Measurements from ENCODE around the gene SUCLG2. TPM values are rescaled to one million over a fixed set of nuclear protein-coding genes. Genes with fewer than 3 reads are reported as not detected.

The SUCLG2 gene
- total RNA-seq, 4 donors from 2014 or later = 29.5 to 40.2 (median 35.7) TPM

- Histone ChIP-seq H3K27me3 (no peaks in the 10 kb centered on the region), H3K4me1 (no peaks in the 10 kb centered on the region), H3K4me3 (no peak overlapping the region), H3K27ac (no peak overlapping the region), H3K9me3 (no peaks in the 10 kb centered on the region), H3K36me3 (no peaks in the 10 kb centered on the region)
- DNase-seq (ENCODE audit: low spot score in 2 of 2) = no peak
- TF ChIP-seq POLR2AphosphoS5 (IDR thresholded peaks at IDR 0.05) (no peak), POLR2A (IDR thresholded peaks at IDR 0.05) (no peak), CTCF (IDR thresholded peaks at IDR 0.05) (no peak), EP300 (IDR thresholded peaks at IDR 0.05) (no peak)
- 71% methylated on average over 3 of the region's 3 CpGs for WGBS
Measured at GRCh38 chr3:67484085-67484484, 170.3 kb downstream of the SUCLG2 start.

- TF ChIP-seq EP300 (IDR thresholded peaks at IDR 0.05) (no peak), CTCF (IDR thresholded peaks at IDR 0.05) (no peak), POLR2AphosphoS5 (IDR thresholded peaks at IDR 0.05) (no peak), POLR2A (IDR thresholded peaks at IDR 0.05) (no peak)
- Histone ChIP-seq H3K27ac (no peak overlapping the region), H3K9me3 (no peaks in the 10 kb centered on the region), H3K36me3 (no peaks in the 10 kb centered on the region), H3K4me3 (no peak overlapping the region), H3K4me1 (no peaks in the 10 kb centered on the region), H3K27me3 (no peaks in the 10 kb centered on the region)
- WGBS = 86% methylated on average over 4 of the region's 4 CpGs
- DNase-seq (ENCODE audit: low spot score in 2 of 2) = no peak
Measured at GRCh38 chr3:67481126-67481525, 173.3 kb downstream of the SUCLG2 start.

- WGBS = 95% methylated on average over 7 of the region's 7 CpGs
- Histone ChIP-seq H3K27ac (no peak overlapping the region), H3K4me3 (no peak overlapping the region), H3K36me3 (no peaks in the 10 kb centered on the region), H3K27me3 (no peaks in the 10 kb centered on the region), H3K4me1 (no peaks in the 10 kb centered on the region), H3K9me3 (no peaks in the 10 kb centered on the region)
- no peak for DNase-seq (ENCODE audit: low spot score in 2 of 2)
- TF ChIP-seq POLR2A (IDR thresholded peaks at IDR 0.05) = no peak
- no peak for TF ChIP-seq EP300 (IDR thresholded peaks at IDR 0.05)
- no peak for TF ChIP-seq POLR2AphosphoS5 (IDR thresholded peaks at IDR 0.05)
Measured at GRCh38 chr3:67478423-67478822, 176.0 kb downstream of the SUCLG2 start.

- Histone ChIP-seq H3K27ac (no peak overlapping the region), H3K36me3 (no peaks in the 10 kb centered on the region), H3K9me3 (no peaks in the 10 kb centered on the region), H3K4me1 (no peaks in the 10 kb centered on the region), H3K27me3 (no peaks in the 10 kb centered on the region), H3K4me3 (no peak overlapping the region)
- 90% methylated on average over 4 of the region's 4 CpGs for WGBS
- TF ChIP-seq EP300 (IDR thresholded peaks at IDR 0.05) (no peak), POLR2AphosphoS5 (IDR thresholded peaks at IDR 0.05) (no peak), POLR2A (IDR thresholded peaks at IDR 0.05) (no peak), CTCF (IDR thresholded peaks at IDR 0.05) (no peak)
- no peak for DNase-seq (ENCODE audit: low spot score in 2 of 2)
Measured at GRCh38 chr3:67474311-67474710, 180.1 kb downstream of the SUCLG2 start.

- Histone ChIP-seq H3K9me3 (no peaks in the 10 kb centered on the region), H3K27ac (no peak overlapping the region), H3K4me1 (no peaks in the 10 kb centered on the region), H3K4me3 (no peak overlapping the region), H3K27me3 (no peaks in the 10 kb centered on the region), H3K36me3 (peaks cover 5% of the 10 kb centered on the region)
- DNase-seq (ENCODE audit: low spot score in 2 of 2) = no peak
- 94% methylated on average over 2 of the region's 2 CpGs for WGBS
- no peak for TF ChIP-seq POLR2AphosphoS5 (IDR thresholded peaks at IDR 0.05)
- no peak for TF ChIP-seq EP300 (IDR thresholded peaks at IDR 0.05)
Measured at GRCh38 chr3:67472674-67473201, 181.7 kb downstream of the SUCLG2 start.

- H3K4me3 ChIP-seq = no peak overlapping the region
- no peaks in the 10 kb centered on the region for H3K27me3 ChIP-seq
- TF ChIP-seq EP300 (IDR thresholded peaks at IDR 0.05) = no peak
- TF ChIP-seq POLR2AphosphoS5 (IDR thresholded peaks at IDR 0.05) = no peak
- TF ChIP-seq CTCF (IDR thresholded peaks at IDR 0.05) = no peak
- no peak for TF ChIP-seq POLR2A (IDR thresholded peaks at IDR 0.05)
- no peak overlapping the region for H3K27ac ChIP-seq
- no peak for DNase-seq (ENCODE audit: low spot score in 2 of 2)
- WGBS = 86% methylated on average over 1 of the region's 1 CpG
- H3K9me3 ChIP-seq = no peaks in the 10 kb centered on the region
- H3K36me3 ChIP-seq = peaks cover 5% of the 10 kb centered on the region
- H3K4me1 ChIP-seq = no peaks in the 10 kb centered on the region
Measured at GRCh38 chr3:67470207-67470606, 184.2 kb downstream of the SUCLG2 start.
